ENCODE measurements around the gene A2M.

A2M gene

GRCh38 chr12:9123781-9124382, 8.2 kb upstream of the A2M start:
- H3K27ac ChIP-seq = no peak overlapping the region
- ChIA-PET POLR2A (ENCODE audit: low non-redundant PET) (no interaction called here), CTCF (no interaction called here)
- TF ChIP-seq CTCF (conservative IDR thresholded peaks at IDR 0.05; ENCODE audit: low read depth) = no peak
- no peak for DNase-seq (ENCODE audit: low spot score)

DNA sequence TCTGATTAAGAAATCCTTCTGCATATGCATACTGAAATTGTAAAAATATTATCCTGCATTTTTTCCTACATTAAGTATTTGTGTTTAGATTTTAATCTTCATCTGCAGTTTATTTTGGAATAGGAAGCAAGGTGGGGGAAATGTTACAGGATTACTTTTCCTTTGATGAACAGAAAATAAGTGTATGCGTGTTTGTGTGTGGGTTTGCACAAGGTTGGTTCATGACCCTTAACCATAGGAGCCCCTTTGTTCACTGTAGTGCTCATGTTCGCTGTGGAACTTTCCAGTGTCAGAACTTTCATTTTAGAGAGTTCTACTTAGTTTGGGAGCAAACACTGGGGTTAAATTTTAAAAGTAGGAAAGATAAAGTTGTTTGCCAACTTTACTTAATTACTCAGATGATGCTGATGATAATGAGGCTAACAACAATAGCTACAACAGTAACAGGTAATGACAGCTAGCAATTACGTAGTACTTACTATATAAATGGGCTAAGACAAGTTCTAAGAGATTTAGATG, 6.4 kb upstream of the A2M start:
- TF ChIP-seq CTCF (conservative IDR thresholded peaks at IDR 0.05; ENCODE audit: low read depth) = no peak
- POLR2A ChIA-PET (ENCODE audit: low non-redundant PET) = no interaction called here

GRCh38 chr12:9120487-9121184, 4.9 kb upstream of the A2M start:
- POLR2A ChIA-PET (ENCODE audit: low non-redundant PET) = no interaction called here

More for the DNA sequence above, 6.4 kb upstream of the A2M start:
- no peak overlapping the region for H3K27ac ChIP-seq
- CTCF ChIA-PET = no interaction called here
- no peak for DNase-seq (ENCODE audit: low spot score)

DNA sequence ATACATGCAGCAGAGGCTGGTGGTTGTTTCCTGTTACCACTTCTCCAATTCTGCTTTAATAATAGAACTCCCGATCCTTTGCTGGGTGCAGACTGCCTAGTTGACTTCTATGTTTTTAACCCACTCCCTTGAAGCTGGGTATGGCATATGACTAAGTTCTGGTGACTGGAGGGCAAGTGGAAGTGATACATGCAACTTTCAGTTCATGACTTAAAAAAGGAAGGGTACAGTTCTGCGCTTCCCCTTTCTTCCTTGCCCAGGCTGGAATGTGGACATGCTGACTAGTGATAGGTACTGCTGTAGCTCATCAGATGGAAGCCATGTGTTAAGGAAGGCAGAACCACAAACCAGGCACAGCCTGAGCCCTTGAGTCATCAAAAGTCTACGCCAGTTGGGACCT, 2.4 kb upstream of the A2M start:
- DNase-seq (ENCODE audit: low spot score) = no peak
- H3K27ac ChIP-seq = no peak overlapping the region
- TF ChIP-seq CTCF (conservative IDR thresholded peaks at IDR 0.05; ENCODE audit: low read depth) = no peak
- ChIA-PET CTCF (no interaction called here), POLR2A (ENCODE audit: low non-redundant PET) (no interaction called here)

More at GRCh38 chr12:9120487-9121184, 4.9 kb upstream of the A2M start:
- no peak for DNase-seq (ENCODE audit: low spot score)
- CTCF ChIA-PET = no interaction called here
- no peak for TF ChIP-seq CTCF (conservative IDR thresholded peaks at IDR 0.05; ENCODE audit: low read depth)
- H3K27ac ChIP-seq = no peak overlapping the region

DNA sequence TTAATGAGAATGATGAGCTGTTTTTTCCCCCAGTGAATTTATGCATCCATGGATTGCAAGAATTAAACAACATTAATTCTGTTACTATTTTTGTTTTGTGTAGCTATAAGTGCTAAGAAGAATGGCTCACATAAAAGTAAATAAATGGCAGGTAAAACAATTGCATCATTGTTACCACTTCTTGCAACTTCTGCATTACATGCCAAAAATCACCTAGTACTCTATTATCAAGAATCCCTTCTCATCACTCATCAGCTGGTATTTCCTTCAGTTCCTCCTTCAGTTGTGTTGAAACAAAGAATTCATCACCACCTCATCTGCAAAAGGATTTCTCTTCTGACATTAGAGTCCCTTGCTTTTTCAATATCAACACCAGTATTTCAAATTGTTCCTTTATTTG, 773 bp downstream of the A2M start:
- no peak for TF ChIP-seq CTCF (conservative IDR thresholded peaks at IDR 0.05; ENCODE audit: low read depth)
- ChIA-PET CTCF (no interaction called here), POLR2A (ENCODE audit: low non-redundant PET) (no interaction called here)
- no peak for DNase-seq (ENCODE audit: low spot score)
- H3K27ac ChIP-seq = no peak overlapping the region

GRCh38 chr12:9113987-9114309, 1.8 kb downstream of the A2M start:
- no peak for TF ChIP-seq CTCF (conservative IDR thresholded peaks at IDR 0.05; ENCODE audit: low read depth)
- ChIA-PET CTCF (interaction anchor here (0.6 kb wide), 1 partner anchor 73 kb away, joined by 4 read pairs; no protein-coding TSS in a partner anchor), POLR2A (ENCODE audit: low non-redundant PET) (no interaction called here)
- H3K27ac ChIP-seq = no peak overlapping the region
- DNase-seq (ENCODE audit: low spot score) = no peak
